Transverse colon (tissue), 4 donors: Measurements from ENCODE around the gene FSTL5. TPM values are rescaled to one million over a fixed set of nuclear protein-coding genes. Genes with fewer than 3 reads are reported as not detected.

Experiments used
- DNase-seq: peaks from one replicate; pipeline ENCODE4 v3.0.0-alpha.2; 2019
- H3K27ac ChIP-seq, 4 donors: fragments of 200-600 bp; sonication (generic); 2 replicates each; pipeline ENCODE4 v1.5.1; 2016 to 2018; ENCODE audit warnings: inconsistent platforms in 4 of 4
- H3K27me3 ChIP-seq: fragments of 200-600 bp; sonication (generic); 2 replicates; pipeline ENCODE4 v1.5.1; 2017; ENCODE audit warnings: inconsistent platforms
- H3K36me3 ChIP-seq, 4 donors: fragments of 200-600 bp; sonication (generic); 2 replicates each; pipeline ENCODE4 v1.5.1; 2017 to 2019; ENCODE audit warnings: inconsistent platforms in 4 of 4
- H3K4me1 ChIP-seq, 4 donors: fragments of 200-600 bp; sonication (generic); 2 replicates each; pipeline ENCODE4 v1.5.1; 2017 to 2020; ENCODE audit warnings: inconsistent platforms in 4 of 4
- H3K4me3 ChIP-seq, 4 donors: fragments of 200-600 bp; sonication (generic); 1 replicate in 1 of 4; 2 replicates in 3 of 4; pipeline versions ENCODE4 v1.5.1 to v1.6.1; 2017 to 2019; ENCODE audit warnings: inconsistent platforms in 4 of 4
- H3K9me3 ChIP-seq, 2 donors: fragments of 200-600 bp; sonication (generic); 2 replicates each; pipeline ENCODE4 v1.5.1; 2017 to 2019; ENCODE audit warnings: inconsistent platforms in 2 of 2
- CTCF ChIP-seq, 5 experiments: fragments of 200-600 bp in 3 of 5; fragments of 450-650 bp in 2 of 5; sonication (generic) in 3 of 5; IDR thresholded peaks; 1 replicate in 2 of 5; 2 replicates in 3 of 5; pipeline ENCODE4 v1.5.1; 2016 to 2017; ENCODE audit warnings: antibody characterized with exemption in 5 of 5, inconsistent platforms in 3 of 5, mild to moderate bottlenecking in 2 of 5, moderate library complexity in 1 of 5
- EP300 ChIP-seq: sonication (generic); formaldehyde crosslinking; IDR thresholded peaks from one replicate; pipeline ENCODE4 v1.6.1; 2017; ENCODE audit warnings: antibody characterized with exemption, low read depth
- POLR2A ChIP-seq: fragments of 450-650 bp; IDR thresholded peaks from one replicate; pipeline ENCODE4 v1.6.1; 2016; ENCODE audit warnings: antibody characterized with exemption, mild to moderate bottlenecking, moderate library complexity
- POLR2AphosphoS5 ChIP-seq, 3 donors: sonication (generic); formaldehyde crosslinking; IDR thresholded peaks; one replicate each; pipeline ENCODE4 v1.6.1; 2016; ENCODE audit warnings: antibody characterized with exemption in 3 of 3
- WGBS, 2 donors: methylation state at CpG; one replicate each; pipeline ENCODE4 v1.1.5; 2018; ENCODE audit warnings: low coverage in 1 of 2; 5-methylcytosine and 5-hydroxymethylcytosine counted together
- in situ Hi-C, 4 donors: fragments of 200-750 bp; cut with MboI; loops; one replicate each; pipeline versions ENCODE4 v1.15.0 to v1.15.1; 2017; ENCODE audit warnings: low sequenced_read_pairs in 3 of 4, low pct_ligation_motif_present in 1 of 4, low pct_unique_long_range_greater_than_20kb in 1 of 4
- intact Hi-C: fragments of 100-400 bp; cut with DNase I; formaldehyde crosslinking; loops from one replicate; pipeline ENCODE4 v1.15.1; 2023; ENCODE audit warnings: low total_unique reads
- total RNA-seq, 4 donors: library from RNA; depleted of rRNA; stranded (reverse); fragments of >200 nt; gene quantifications; one replicate each; pipeline ENCODE4 v1.1.0, GENCODE V29; 2016

Gene FSTL5
- total RNA-seq, 4 donors from 2014 or later: 0.14 to 0.16 TPM; not detected in 2

DNA sequence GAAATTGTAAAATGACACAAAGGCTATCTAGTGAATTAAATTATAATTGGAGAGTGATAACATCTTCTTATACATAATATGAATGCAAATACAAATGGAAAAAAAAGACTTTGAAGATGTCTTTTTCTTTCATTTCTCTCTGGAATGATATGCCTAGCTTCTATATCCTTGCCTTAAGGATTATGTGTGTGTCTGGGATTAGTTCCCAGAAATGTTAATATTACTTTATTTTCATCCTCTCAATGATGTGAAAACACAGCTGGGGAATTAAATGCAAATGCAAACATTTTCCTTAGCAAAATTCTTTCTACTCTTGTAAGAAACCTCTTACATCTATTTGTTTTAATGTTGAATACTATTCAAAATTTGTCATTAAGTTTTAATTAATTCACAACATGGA is 441.9 kb downstream of the FSTL5 start:
- Histone ChIP-seq H3K36me3 (no peaks in the 10 kb centered on the region), H3K27me3 (no peaks in the 10 kb centered on the region), H3K9me3 (no peaks in the 10 kb centered on the region), H3K4me1 (no peaks in the 10 kb centered on the region), H3K4me3 (no peak overlapping the region), H3K27ac (no peak overlapping the region)
- TF ChIP-seq CTCF (IDR thresholded peaks at IDR 0.05) (no peak), POLR2AphosphoS5 (IDR thresholded peaks at IDR 0.05) (no peak), POLR2A (no peak), EP300 (no peak)
- intact Hi-C loops (no loop called here), in situ Hi-C loops (no loop called here)
- DNase-seq: no peak

- intact Hi-C loops (no loop called here), in situ Hi-C loops (no loop called here)
- 44 to 56% methylated on average over 1 of the region's 1 CpG for WGBS, 2 donors
- no peaks in the 10 kb centered on the region for H3K9me3 ChIP-seq
- DNase-seq: no peak
- H3K27ac ChIP-seq: no peak overlapping the region
- no peak overlapping the region for H3K4me3 ChIP-seq
- no peaks in the 10 kb centered on the region for H3K27me3 ChIP-seq
- H3K4me1 ChIP-seq: no peaks in the 10 kb centered on the region
- TF ChIP-seq EP300 (no peak), CTCF (IDR thresholded peaks at IDR 0.05) (no peak), POLR2A (no peak), POLR2AphosphoS5 (IDR thresholded peaks at IDR 0.05) (no peak)
- H3K36me3 ChIP-seq: no peaks in the 10 kb centered on the region
Observed at GRCh38 chr4:161717084-161717483, 446.7 kb downstream of the FSTL5 start.

- no peaks in the 10 kb centered on the region for H3K4me1 ChIP-seq
- in situ Hi-C loops: no loop called here
- H3K4me3 ChIP-seq: no peak overlapping the region
- no peaks in the 10 kb centered on the region for H3K36me3 ChIP-seq
- no peak for DNase-seq
- 33 to 50% methylated on average over 1 of the region's 1 CpG for WGBS, 2 donors
- no peaks in the 10 kb centered on the region for H3K9me3 ChIP-seq
- H3K27ac ChIP-seq: no peak overlapping the region
- no peak for TF ChIP-seq POLR2A
- TF ChIP-seq EP300: no peak
- no peak for TF ChIP-seq POLR2AphosphoS5 (IDR thresholded peaks at IDR 0.05)
- TF ChIP-seq CTCF (IDR thresholded peaks at IDR 0.05): no peak
- H3K27me3 ChIP-seq: no peaks in the 10 kb centered on the region
- intact Hi-C loops: no loop called here
Observed at GRCh38 chr4:161714931-161715330, 448.9 kb downstream of the FSTL5 start.

GRCh38 chr4:161714022-161714751 is 449.6 kb downstream of the FSTL5 start:
- Histone ChIP-seq H3K36me3 (no peaks in the 10 kb centered on the region), H3K4me3 (no peak overlapping the region), H3K27me3 (no peaks in the 10 kb centered on the region), H3K4me1 (no peaks in the 10 kb centered on the region), H3K27ac (no peak overlapping the region), H3K9me3 (no peaks in the 10 kb centered on the region)
- TF ChIP-seq POLR2AphosphoS5 (IDR thresholded peaks at IDR 0.05) (no peak), EP300 (no peak), CTCF (IDR thresholded peaks at IDR 0.05) (no peak), POLR2A (no peak)
- in situ Hi-C loops (no loop called here), intact Hi-C loops (no loop called here)
- WGBS, 2 donors: 62 to 66% methylated on average over 2 of the region's 2 CpGs
- no peak for DNase-seq
